ENCODE measurements around the gene HSDL2. TPM values are rescaled to one million over a fixed set of nuclear protein-coding genes. Genes with fewer than 3 reads are reported as not detected.

HSDL2 gene
- total and polyA plus RNA-seq, 4 donors: 22.5 to 58.6 (median 34.8) TPM

DNA sequence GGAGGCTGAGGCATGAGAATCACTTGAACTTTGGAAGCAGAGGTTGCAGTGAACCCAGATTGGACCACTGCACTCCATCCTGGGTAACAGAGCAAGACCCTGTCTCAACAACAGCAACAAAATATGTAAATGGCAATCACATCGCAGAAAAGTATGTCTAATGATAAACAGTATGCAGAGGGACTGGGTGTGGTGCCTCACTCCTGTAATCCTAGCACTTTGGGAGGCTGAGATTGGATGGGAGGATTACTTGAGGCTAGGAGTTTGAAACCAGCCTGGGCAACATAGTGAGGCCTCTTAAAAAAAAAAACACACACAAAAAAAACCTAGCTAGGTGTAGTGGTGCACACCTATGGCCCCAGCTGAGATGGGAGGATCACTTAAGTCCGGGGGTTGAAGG lies 40.3 kb downstream of the HSDL2 start:
- 93 to 96% methylated on average over 2 of the region's 2 CpGs for WGBS, 2 donors
- Histone ChIP-seq H3K9ac (ENCODE audit: insufficient read depth in 1 of 2, low read length in 2 of 2) (no peak overlapping the region), H3K27ac (ENCODE audit: low read depth in 1 of 2, low read length in 1 of 2) (no peak overlapping the region), H3K4me1 (ENCODE audit: control insufficient read depth in 5 of 5, insufficient read depth in 5 of 5, low read length in 5 of 5) (no peaks in the 10 kb centered on the region), H3K9me3 (ENCODE audit: control insufficient read depth in 4 of 4, insufficient read depth in 3 of 4, low read length in 3 of 4) (no peaks in the 10 kb centered on the region), H3K27me3 (ENCODE audit: control insufficient read depth in 3 of 3, insufficient read depth in 3 of 3, low read length in 2 of 3) (no peaks in the 10 kb centered on the region), H3K4me3 (no peak overlapping the region), H3K36me3 (ENCODE audit: control insufficient read depth in 4 of 4, insufficient read depth in 4 of 4, low read length in 4 of 4) (peaks cover 8 to 17% (median 11%) of the 10 kb centered on the region in 4 donors)
- no peak for DNase-seq
- TF ChIP-seq, protein P1, sequence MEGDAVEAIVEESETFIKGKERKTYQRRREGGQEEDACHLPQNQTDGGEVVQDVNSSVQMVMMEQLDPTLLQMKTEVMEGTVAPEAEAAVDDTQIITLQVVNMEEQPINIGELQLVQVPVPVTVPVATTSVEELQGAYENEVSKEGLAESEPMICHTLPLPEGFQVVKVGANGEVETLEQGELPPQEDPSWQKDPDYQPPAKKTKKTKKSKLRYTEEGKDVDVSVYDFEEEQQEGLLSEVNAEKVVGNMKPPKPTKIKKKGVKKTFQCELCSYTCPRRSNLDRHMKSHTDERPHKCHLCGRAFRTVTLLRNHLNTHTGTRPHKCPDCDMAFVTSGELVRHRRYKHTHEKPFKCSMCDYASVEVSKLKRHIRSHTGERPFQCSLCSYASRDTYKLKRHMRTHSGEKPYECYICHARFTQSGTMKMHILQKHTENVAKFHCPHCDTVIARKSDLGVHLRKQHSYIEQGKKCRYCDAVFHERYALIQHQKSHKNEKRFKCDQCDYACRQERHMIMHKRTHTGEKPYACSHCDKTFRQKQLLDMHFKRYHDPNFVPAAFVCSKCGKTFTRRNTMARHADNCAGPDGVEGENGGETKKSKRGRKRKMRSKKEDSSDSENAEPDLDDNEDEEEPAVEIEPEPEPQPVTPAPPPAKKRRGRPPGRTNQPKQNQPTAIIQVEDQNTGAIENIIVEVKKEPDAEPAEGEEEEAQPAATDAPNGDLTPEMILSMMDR (IDR thresholded peaks at IDR 0.05; ENCODE audit: control extremely low read depth, extremely low read depth): no peak
- no peak for ATAC-seq (ENCODE audit: insufficient read depth, low FRiP score)

- Histone ChIP-seq H3K27ac (ENCODE audit: low read depth in 1 of 2, low read length in 1 of 2) (no peak overlapping the region), H3K4me3 (no peak overlapping the region), H3K27me3 (ENCODE audit: control insufficient read depth in 3 of 3, insufficient read depth in 3 of 3, low read length in 2 of 3) (no peaks in the 10 kb centered on the region), H3K4me1 (ENCODE audit: control insufficient read depth in 5 of 5, insufficient read depth in 5 of 5, low read length in 5 of 5) (no peaks in the 10 kb centered on the region), H3K9ac (ENCODE audit: insufficient read depth in 1 of 2, low read length in 2 of 2) (no peak overlapping the region), H3K36me3 (ENCODE audit: control insufficient read depth in 4 of 4, insufficient read depth in 4 of 4, low read length in 4 of 4) (peaks cover 7 to 15% (median 10%) of the 10 kb centered on the region in 4 donors), H3K9me3 (ENCODE audit: control insufficient read depth in 4 of 4, insufficient read depth in 3 of 4, low read length in 3 of 4) (no peaks in the 10 kb centered on the region)
- no peak for ATAC-seq (ENCODE audit: insufficient read depth, low FRiP score)
- TF ChIP-seq, protein P1 (IDR thresholded peaks at IDR 0.05; ENCODE audit: control extremely low read depth, extremely low read depth): no peak
- no peak for DNase-seq
- 80 to 86% methylated on average over 5 of the region's 5 CpGs for WGBS, 2 donors
These were observed 41.9 kb downstream of the HSDL2 start for GRCh38 chr9:112421771-112422222.

GRCh38 chr9:112422417-112423148 lies 42.7 kb downstream of the HSDL2 start:
- ATAC-seq (ENCODE audit: insufficient read depth, low FRiP score): no peak
- H3K36me3 ChIP-seq (ENCODE audit: control insufficient read depth in 4 of 4, insufficient read depth in 4 of 4, low read length in 4 of 4): peaks cover 7 to 15% (median 10%) of the 10 kb centered on the region in 4 donors
- H3K9ac ChIP-seq (ENCODE audit: insufficient read depth in 1 of 2, low read length in 2 of 2): no peak overlapping the region
- TF ChIP-seq, protein P1 (IDR thresholded peaks at IDR 0.05; ENCODE audit: control extremely low read depth, extremely low read depth): no peak
- no peaks in the 10 kb centered on the region for H3K4me1 ChIP-seq (ENCODE audit: control insufficient read depth in 5 of 5, insufficient read depth in 5 of 5, low read length in 5 of 5)
- H3K9me3 ChIP-seq (ENCODE audit: control insufficient read depth in 4 of 4, insufficient read depth in 3 of 4, low read length in 3 of 4): no peaks in the 10 kb centered on the region
- WGBS, 2 donors: 88 to 97% methylated on average over 3 of the region's 3 CpGs
- no peak overlapping the region for H3K4me3 ChIP-seq
- DNase-seq: no peak
- no peaks in the 10 kb centered on the region for H3K27me3 ChIP-seq (ENCODE audit: control insufficient read depth in 3 of 3, insufficient read depth in 3 of 3, low read length in 2 of 3)
- no peak overlapping the region for H3K27ac ChIP-seq (ENCODE audit: low read depth in 1 of 2, low read length in 1 of 2)

Measured in lung (tissue), 12 donors.